Upper lobe of left lung (tissue), 4 donors: ENCODE data around the gene CYRIA.

Experiments
- EP300 ChIP-seq, 4 donors: sonication (generic); formaldehyde crosslinking; IDR thresholded peaks; one replicate each; pipeline ENCODE4 v1.5.1; 2017; ENCODE audit warnings: antibody characterized with exemption in 4 of 4, control low read depth in 2 of 4
- POLR2A ChIP-seq, 4 donors: fragments of 450-650 bp; IDR thresholded peaks; one replicate each; pipeline ENCODE4 v1.5.1; 2016 to 2017; ENCODE audit warnings: antibody characterized with exemption in 4 of 4, mild to moderate bottlenecking in 2 of 4
- POLR2AphosphoS5 ChIP-seq, 2 donors: sonication (generic); formaldehyde crosslinking; IDR thresholded peaks; one replicate each; pipeline ENCODE4 v1.5.1; 2017; ENCODE audit warnings: antibody characterized with exemption in 2 of 2
- TF ChIP-seq, protein P1 (sequence below), 6 experiments: fragments of 450-650 bp in 4 of 6; fragments of 200-600 bp in 2 of 6; sonication (generic) in 2 of 6; IDR thresholded peaks; one replicate each; pipeline ENCODE4 v1.5.1; 2016 to 2019; ENCODE audit warnings: antibody characterized with exemption in 6 of 6

GRCh38 chr2:16700551-16701259 lies 35.1 kb upstream of the CYRIA start:
- TF ChIP-seq POLR2AphosphoS5 (IDR thresholded peaks at IDR 0.05) (no peak), POLR2A (IDR thresholded peaks at IDR 0.05) (no peak), EP300 (IDR thresholded peaks at IDR 0.05) (no peak)
- TF ChIP-seq, protein P1, sequence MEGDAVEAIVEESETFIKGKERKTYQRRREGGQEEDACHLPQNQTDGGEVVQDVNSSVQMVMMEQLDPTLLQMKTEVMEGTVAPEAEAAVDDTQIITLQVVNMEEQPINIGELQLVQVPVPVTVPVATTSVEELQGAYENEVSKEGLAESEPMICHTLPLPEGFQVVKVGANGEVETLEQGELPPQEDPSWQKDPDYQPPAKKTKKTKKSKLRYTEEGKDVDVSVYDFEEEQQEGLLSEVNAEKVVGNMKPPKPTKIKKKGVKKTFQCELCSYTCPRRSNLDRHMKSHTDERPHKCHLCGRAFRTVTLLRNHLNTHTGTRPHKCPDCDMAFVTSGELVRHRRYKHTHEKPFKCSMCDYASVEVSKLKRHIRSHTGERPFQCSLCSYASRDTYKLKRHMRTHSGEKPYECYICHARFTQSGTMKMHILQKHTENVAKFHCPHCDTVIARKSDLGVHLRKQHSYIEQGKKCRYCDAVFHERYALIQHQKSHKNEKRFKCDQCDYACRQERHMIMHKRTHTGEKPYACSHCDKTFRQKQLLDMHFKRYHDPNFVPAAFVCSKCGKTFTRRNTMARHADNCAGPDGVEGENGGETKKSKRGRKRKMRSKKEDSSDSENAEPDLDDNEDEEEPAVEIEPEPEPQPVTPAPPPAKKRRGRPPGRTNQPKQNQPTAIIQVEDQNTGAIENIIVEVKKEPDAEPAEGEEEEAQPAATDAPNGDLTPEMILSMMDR (IDR thresholded peaks at IDR 0.05): no peak
